HG03039 (cell line): ENCODE measurements around the gene EP400.

Source experiments
- ATAC-seq: cut with Tn5 transposase; IDR thresholded peaks from one replicate; pipeline ENCODE4 v1.9.1; 2021; ENCODE audit warnings: mild to moderate bottlenecking, moderate library complexity; ENCODE audit not compliant: unreplicated experiment

The EP400 gene

GRCh38 chr12:131912518-131913274 lies 37.0 kb upstream of the EP400 start:
- no peak for ATAC-seq

- ATAC-seq = no peak
Measured at GRCh38 chr12:131913666-131914065, 36.1 kb upstream of the EP400 start.

GRCh38 chr12:131914179-131914702 lies 35.5 kb upstream of the EP400 start:
- ATAC-seq = no peak

GRCh38 chr12:131915000-131915689 lies 34.6 kb upstream of the EP400 start:
- ATAC-seq = no peak

GRCh38 chr12:131915823-131916222 lies 33.9 kb upstream of the EP400 start:
- no peak for ATAC-seq

GRCh38 chr12:131916306-131917138 lies 33.2 kb upstream of the EP400 start:
- no peak for ATAC-seq

GRCh38 chr12:131917139-131917710 lies 32.5 kb upstream of the EP400 start:
- ATAC-seq = no peak

- ATAC-seq = no peak
Measured at GRCh38 chr12:131917711-131918306, 31.9 kb upstream of the EP400 start.

GRCh38 chr12:131918311-131919050 lies 31.3 kb upstream of the EP400 start:
- no peak for ATAC-seq

GRCh38 chr12:131919051-131919347 lies 30.7 kb upstream of the EP400 start:
- ATAC-seq = no peak

- ATAC-seq = no peak
Measured at GRCh38 chr12:131919366-131920156, 30.2 kb upstream of the EP400 start.

- ATAC-seq = no peak
Measured at GRCh38 chr12:131920157-131920508, 29.6 kb upstream of the EP400 start.

GRCh38 chr12:131920902-131921840 lies 28.6 kb upstream of the EP400 start:
- ATAC-seq = no peak

- no peak for ATAC-seq
Measured at GRCh38 chr12:131921866-131922769, 27.6 kb upstream of the EP400 start.

GRCh38 chr12:131922772-131923171 lies 27.0 kb upstream of the EP400 start:
- no peak for ATAC-seq

- peak; percentile 57 for ATAC-seq
Measured at GRCh38 chr12:131923260-131923659, 26.5 kb upstream of the EP400 start.
